Nasal cavity respiratory epithelium epithelial cell of viscerocranial mucosa (primary cell): ENCODE measurements around the gene SCN2A. TPM values are rescaled to one million over a fixed set of nuclear protein-coding genes. Genes with fewer than 3 reads are reported as not detected.

ENCODE experiments used
- total RNA-seq: library from RNA; depleted of rRNA; stranded (reverse); fragments of >200 nt; gene quantifications from 2 replicates; pipeline ENCODE4 v1.2.3, GENCODE V29; 2014

Gene SCN2A
- total RNA-seq = 0.34 and 0.64 TPM in 2 replicates

DNA sequence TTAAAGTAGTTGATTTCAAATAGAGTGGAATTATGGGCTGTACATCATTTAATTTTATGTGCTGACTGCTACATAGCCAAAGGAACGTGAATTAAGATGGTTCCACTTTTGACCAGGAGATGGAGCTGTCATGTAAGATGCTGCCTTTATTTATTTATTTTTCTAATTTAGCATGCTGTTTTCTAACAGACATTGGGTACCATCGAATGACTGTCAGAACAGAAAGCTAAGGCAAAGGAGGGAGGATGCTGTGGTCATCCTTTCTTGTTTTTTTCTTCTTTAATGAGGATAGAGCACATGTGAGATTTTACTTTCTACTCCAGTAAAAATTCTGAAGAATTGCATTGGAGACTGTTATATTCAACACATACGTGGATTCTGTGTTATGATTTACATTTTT lies at the start of gene SCN2A:
Gene SCN2A, plus strand, starts transcription at position 185 of the 400 bp plus-strand sequence. CDS start 56,410 bp downstream, outside the sequence.

DNA sequence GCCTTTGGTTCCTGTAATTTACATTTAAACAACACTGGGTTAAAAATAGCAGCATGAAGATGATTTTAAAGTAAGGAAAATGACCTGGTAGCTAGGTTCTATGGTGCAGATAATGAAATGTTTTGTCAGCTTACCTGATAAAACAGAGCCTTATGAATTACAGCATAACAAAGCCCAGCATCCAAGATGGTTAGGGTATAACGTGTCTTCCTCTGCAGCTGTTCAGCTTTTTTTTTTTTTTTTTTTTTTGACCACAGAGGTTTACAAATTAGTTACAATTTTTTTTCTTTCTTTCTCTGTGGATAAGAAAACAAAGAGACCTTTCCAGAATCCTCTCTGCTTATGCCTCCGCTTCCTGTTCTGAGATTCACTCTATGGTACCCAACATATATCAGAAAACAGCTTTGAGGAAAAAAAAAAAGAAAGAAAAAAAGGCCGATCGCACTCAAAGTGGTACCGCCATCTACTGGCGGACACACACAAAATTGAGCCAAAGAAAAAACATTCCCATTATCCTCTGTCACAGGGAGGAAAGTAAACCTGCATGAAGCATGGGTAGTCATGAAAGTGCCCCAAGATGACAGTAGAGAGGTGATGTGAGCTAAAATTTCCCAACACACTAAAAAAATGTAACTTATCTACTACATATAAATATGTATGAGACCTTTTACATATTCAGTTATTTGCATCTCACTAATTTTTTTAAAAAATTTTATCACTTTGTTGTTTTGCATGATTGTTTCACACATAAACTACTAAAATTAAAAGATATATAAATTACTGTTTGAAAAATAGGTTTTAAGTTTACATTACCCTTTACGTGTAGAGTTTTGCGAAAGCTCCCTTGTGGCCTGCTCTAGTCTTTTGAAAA lies 35.3 kb upstream of the SCN2A start, which contains the start of gene SCN3A:
Gene SCN3A, minus strand, starts transcription at position 362 of the 871 bp plus-strand sequence. CDS start 27,656 bp downstream, outside the sequence.

Other genes with a start within 250 kb of the SCN2A start
- not detected in 2 replicates for gene SCN3A, start 35.4 kb upstream of the SCN2A start, total RNA-seq
- 0.34 and 1.5 TPM in 2 replicates for gene CSRNP3, start 230.3 kb downstream of the SCN2A start, total RNA-seq